ENCODE measurements around the gene MACROD2. TPM values are rescaled to one million over a fixed set of nuclear protein-coding genes. Genes with fewer than 3 reads are reported as not detected.

MACROD2 gene
- total and polyA plus RNA-seq, 2 of the 4 experiments (the other 2 are of a cell fraction): not detected

DNA sequence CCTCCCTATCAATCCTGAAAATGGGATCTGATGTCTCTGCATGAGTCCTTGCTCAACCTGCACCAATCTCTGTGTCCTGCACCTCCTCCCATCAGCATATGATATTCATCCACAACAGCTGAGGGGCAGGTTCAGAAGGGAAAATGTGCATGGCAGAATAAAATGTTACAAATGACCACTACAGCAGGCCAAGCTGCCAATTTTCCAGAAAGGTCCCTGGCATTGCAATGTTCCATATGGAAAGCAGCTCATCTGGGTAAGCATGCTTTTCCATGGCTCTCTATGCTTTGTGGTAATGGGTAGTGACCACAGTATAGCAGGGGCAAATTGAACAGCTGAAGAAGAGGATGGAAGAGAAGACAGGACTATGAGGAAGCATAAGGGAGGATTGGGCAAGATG is 1183.3 kb downstream of the MACROD2 start:
- no peak overlapping the region for H4K91ac ChIP-seq (ENCODE audit: insufficient read depth, low read depth, low read length)
- intact Hi-C loops (cut with micrococcal nuclease): no loop called here
- H3K27ac ChIP-seq (ENCODE audit: insufficient read depth, low read length): no peak overlapping the region
- H3K23ac ChIP-seq (ENCODE audit: low read depth, low read length): no peak overlapping the region
- POLR2A ChIA-PET (ENCODE audit: unreplicated experiment): no interaction called here
- no peak overlapping the region for H2BK5ac ChIP-seq (ENCODE audit: low read depth, low read length, poor library complexity, severe bottlenecking)
- no peak overlapping the region for H3K56ac ChIP-seq (ENCODE audit: extremely low read depth, insufficient read depth, low read length)
- no TSS peak for BruUV-seq (replicated peaks)
- no peaks in the 10 kb centered on the region for H3K79me1 ChIP-seq (ENCODE audit: low read depth in 1 of 2, low read length in 2 of 2)
- CTCF ChIA-PET: no interaction called here
- no peaks in the 10 kb centered on the region for H3K36me3 ChIP-seq (ENCODE audit: control insufficient read depth, insufficient read depth, low read length)
- ATAC-seq (ENCODE audit: low read depth) (no peak), DNase-seq (no peak)
- no peak overlapping the region for H3K4me3 ChIP-seq (ENCODE audit: insufficient read depth, low read depth, low read length)
- TF ChIP-seq, protein P1, sequence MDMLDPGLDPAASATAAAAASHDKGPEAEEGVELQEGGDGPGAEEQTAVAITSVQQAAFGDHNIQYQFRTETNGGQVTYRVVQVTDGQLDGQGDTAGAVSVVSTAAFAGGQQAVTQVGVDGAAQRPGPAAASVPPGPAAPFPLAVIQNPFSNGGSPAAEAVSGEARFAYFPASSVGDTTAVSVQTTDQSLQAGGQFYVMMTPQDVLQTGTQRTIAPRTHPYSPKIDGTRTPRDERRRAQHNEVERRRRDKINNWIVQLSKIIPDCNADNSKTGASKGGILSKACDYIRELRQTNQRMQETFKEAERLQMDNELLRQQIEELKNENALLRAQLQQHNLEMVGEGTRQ (IDR thresholded peaks at IDR 0.05; ENCODE audit: low read depth, low read length): no peak
- TF ChIP-seq, protein P2, sequence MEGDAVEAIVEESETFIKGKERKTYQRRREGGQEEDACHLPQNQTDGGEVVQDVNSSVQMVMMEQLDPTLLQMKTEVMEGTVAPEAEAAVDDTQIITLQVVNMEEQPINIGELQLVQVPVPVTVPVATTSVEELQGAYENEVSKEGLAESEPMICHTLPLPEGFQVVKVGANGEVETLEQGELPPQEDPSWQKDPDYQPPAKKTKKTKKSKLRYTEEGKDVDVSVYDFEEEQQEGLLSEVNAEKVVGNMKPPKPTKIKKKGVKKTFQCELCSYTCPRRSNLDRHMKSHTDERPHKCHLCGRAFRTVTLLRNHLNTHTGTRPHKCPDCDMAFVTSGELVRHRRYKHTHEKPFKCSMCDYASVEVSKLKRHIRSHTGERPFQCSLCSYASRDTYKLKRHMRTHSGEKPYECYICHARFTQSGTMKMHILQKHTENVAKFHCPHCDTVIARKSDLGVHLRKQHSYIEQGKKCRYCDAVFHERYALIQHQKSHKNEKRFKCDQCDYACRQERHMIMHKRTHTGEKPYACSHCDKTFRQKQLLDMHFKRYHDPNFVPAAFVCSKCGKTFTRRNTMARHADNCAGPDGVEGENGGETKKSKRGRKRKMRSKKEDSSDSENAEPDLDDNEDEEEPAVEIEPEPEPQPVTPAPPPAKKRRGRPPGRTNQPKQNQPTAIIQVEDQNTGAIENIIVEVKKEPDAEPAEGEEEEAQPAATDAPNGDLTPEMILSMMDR (conservative IDR thresholded peaks at IDR 0.05; ENCODE audit: low read depth, low read length): no peak
- TF ChIP-seq MAZ (IDR thresholded peaks at IDR 0.05; ENCODE audit: borderline replicate concordance, low read depth, low read length) (no peak), RFX5 (IDR thresholded peaks at IDR 0.05; ENCODE audit: low read depth, low read length) (no peak), SMC3 (IDR thresholded peaks at IDR 0.05; ENCODE audit: low read depth, low read length) (no peak), FOS (IDR thresholded peaks at IDR 0.05; ENCODE audit: low read depth, low read length) (no peak)
- H4K8ac ChIP-seq (ENCODE audit: low read depth in 2 of 2, low read length in 2 of 2): no peak overlapping the region
- H2BK15ac ChIP-seq (ENCODE audit: low read depth, low read length): no peak overlapping the region
- H3K4me2 ChIP-seq (ENCODE audit: low read depth, low read length): no peak overlapping the region
- H3K4ac ChIP-seq (ENCODE audit: low read depth, low read length): no peak overlapping the region
- H3K27me3 ChIP-seq (ENCODE audit: control insufficient read depth, insufficient read depth, low read length): no peaks in the 10 kb centered on the region
- no peak overlapping the region for H4K5ac ChIP-seq (ENCODE audit: low read depth, low read length)
- no peak overlapping the region for H2AFZ ChIP-seq (replicated peaks; ENCODE audit: low read length, poor library complexity)
- H2BK20ac ChIP-seq (ENCODE audit: low read depth, low read length): no peak overlapping the region
- H3K9ac ChIP-seq (ENCODE audit: low read depth, low read length): no peak overlapping the region
- no peak overlapping the region for H2BK120ac ChIP-seq (ENCODE audit: low read depth, low read length)
- no peak overlapping the region for H2AK9ac ChIP-seq (replicated peaks; ENCODE audit: low read depth, low read length, poor library complexity)
- in situ Hi-C loops (cut with MboI; ENCODE audit: low sequenced_read_pairs): no loop called here
- H4K20me1 ChIP-seq (ENCODE audit: insufficient read depth, low read length): no peaks in the 10 kb centered on the region
- dilution Hi-C loops (cut with HindIII; ENCODE audit: low sequenced_read_pairs, unreplicated experiment): no loop called here
- H3K18ac ChIP-seq (ENCODE audit: low read depth, low read length): no peak overlapping the region
- H3K4me1 ChIP-seq (ENCODE audit: control insufficient read depth, insufficient read depth, low read length): no peaks in the 10 kb centered on the region
- no peaks in the 10 kb centered on the region for H3K9me1 ChIP-seq (ENCODE audit: insufficient read depth, low read length)
- H3K14ac ChIP-seq (replicated peaks; ENCODE audit: low read depth, low read length): no peak overlapping the region
- no peak overlapping the region for H2AK5ac ChIP-seq (ENCODE audit: low read depth, low read length)
- H3K9me3 ChIP-seq (ENCODE audit: control insufficient read depth, insufficient read depth, low read length): peaks cover 18% of the 10 kb centered on the region

Data from IMR-90 (cell line).